ENCODE data around the gene MTOR.
"Not testable (repeated sequence)": the region's sequence is repeated elsewhere in the genome, so short reads cannot be mapped to it uniquely, and the experiment has no call there.

The MTOR gene

GRCh38 chr1:11262171-11263049 is at the start of gene MTOR:
Gene MTOR (minus strand): TSS chr1:11262551. CDS start chr1:11259409, 3,142 bp downstream.
- DNase-seq (ENCODE audit: low read depth in 3 of 3) = peak; percentile 93 to 98 (median 95)

DNA sequence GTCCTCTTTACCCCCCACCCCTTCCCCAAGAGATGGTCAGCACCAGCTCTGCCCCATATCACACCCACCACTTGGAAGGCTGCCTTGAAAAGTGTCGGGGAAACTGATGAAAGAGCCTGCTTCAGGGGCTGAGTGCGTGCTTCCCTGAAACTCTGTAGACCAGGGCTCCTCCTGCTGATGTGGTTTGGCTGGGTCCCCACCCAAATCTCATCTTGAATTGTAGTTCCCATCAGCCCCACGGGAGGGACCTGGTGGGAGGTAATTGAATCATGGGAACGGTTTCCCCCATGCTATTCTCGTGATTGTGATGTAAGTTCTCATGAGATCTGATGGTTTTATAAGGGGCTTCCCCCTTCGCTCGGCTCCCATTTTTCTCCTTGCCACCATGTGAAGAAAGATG is 47.0 kb upstream of the MTOR start:
- DNase-seq (ENCODE audit: low read depth in 3 of 3) = no peak

DNA sequence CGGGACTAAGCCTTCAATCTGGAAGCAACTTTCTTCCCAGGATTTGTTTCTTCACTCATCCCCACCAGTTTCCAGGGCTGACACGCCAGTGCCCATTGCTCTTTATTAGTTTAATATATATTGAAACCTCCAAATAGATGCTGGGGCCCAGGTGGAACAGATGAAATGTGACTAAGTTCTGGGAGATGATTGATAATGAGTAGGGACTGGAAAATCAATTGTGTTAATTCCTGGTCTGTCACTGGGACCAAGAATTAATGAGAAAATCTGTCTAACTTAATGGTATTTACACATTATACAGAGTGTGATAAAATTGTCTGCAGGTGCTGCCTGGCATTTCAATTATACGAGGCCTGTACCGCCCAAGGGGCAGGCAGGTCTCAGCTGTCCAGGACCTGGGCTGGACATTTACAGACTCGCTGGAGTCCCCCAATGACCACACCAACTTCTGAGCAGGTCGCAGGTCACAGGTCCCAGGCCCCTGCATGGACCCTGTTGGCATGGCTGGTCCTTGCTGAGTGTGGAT is 46.4 kb upstream of the MTOR start:
- no peak for DNase-seq (ENCODE audit: low read depth in 3 of 3)

DNA sequence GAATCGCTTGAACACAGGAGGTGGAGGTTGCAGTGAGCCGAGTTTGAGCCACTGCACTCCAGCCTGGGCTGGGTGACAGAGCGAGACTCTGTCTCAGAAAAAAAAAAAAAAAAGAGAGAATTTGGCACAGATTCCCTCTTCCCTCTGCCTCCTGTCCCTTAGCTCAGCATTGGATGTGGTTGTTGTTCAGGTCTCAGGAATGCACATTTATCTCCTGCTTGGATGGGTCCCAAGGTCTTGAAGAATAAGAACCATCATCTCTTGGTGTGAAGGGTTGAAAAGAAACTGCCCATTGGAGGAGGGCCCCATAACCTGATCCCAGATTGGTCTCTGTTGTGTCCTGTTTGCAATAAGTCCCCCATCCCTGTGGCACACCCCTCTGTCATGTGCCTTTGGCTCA is 45.5 kb upstream of the MTOR start:
- no peak for DNase-seq (ENCODE audit: low read depth in 3 of 3)

GRCh38 chr1:11305516-11305915 is 43.2 kb upstream of the MTOR start:
- not testable (repeated sequence) for DNase-seq (ENCODE audit: low read depth in 3 of 3)

- no peak for DNase-seq (ENCODE audit: low read depth in 3 of 3)
Measured at GRCh38 chr1:11302366-11302765, 40.0 kb upstream of the MTOR start.

- no peak for DNase-seq (ENCODE audit: low read depth in 3 of 3)
Measured at GRCh38 chr1:11301601-11302000, 39.2 kb upstream of the MTOR start.

DNA sequence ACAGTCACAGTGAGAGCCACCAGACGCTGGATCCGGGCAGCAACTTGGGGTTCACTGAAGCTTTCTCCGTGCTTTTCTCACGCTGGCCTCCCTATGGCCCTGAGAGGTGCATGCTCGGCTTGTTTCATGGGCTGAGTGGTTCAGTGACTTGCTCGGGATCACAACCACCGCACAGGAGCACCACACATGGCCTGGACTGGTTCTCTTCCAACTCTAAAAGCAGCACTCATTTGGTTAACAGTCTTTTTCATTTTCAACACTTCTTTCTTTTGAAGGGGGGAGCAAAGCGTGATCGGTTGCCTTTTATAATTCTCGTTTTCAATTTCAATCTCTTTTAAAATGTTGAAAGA is 36.8 kb upstream of the MTOR start:
- DNase-seq (ENCODE audit: low read depth in 3 of 3) = no peak

- no peak for DNase-seq (ENCODE audit: low read depth in 3 of 3)
Measured at GRCh38 chr1:11298390-11299224, 36.3 kb upstream of the MTOR start.

DNA sequence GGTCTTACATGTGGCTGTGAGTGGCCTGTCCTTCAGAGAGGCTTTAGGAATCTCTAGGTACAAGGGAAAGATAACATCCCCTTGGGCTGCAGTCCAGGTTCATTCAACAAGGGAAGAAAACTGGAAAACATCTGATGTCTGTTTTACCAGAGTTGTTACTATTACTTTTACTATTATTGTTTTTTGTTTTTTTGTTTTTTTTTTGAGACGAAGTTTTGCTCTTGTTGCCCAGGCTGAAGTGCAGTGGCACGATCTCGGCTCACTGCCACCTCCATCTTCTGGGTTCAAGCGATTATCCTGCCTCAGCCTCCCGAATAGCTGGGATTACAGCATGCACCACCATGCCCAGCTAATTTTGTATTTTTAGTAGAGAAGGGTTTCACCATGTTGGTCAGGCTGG is 35.4 kb upstream of the MTOR start:
- DNase-seq (ENCODE audit: low read depth in 3 of 3) = not testable (repeated sequence)

GRCh38 chr1:11295905-11296304 is 33.6 kb upstream of the MTOR start:
- DNase-seq (ENCODE audit: low read depth in 3 of 3) = no peak

DNA sequence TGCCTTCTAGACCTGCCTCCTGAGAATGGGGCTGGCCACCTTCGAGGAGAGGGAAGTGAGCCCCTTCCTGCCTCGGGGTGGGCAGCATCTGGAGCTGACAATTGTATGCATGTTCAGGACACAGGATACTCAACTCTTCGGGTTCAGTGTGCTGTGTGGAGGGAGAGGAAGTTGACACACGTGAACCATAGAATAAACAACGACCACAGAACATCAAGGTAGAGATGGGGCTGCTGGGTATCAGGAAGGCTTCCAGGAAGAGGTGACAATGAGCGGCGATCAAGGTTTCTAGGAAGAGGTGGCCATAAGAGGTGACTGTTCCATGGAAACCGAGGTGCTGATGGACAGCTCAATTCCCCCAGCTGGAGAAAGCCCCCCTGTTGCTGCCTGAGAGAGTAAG is 32.6 kb upstream of the MTOR start:
- DNase-seq (ENCODE audit: low read depth in 3 of 3) = no peak

DNA sequence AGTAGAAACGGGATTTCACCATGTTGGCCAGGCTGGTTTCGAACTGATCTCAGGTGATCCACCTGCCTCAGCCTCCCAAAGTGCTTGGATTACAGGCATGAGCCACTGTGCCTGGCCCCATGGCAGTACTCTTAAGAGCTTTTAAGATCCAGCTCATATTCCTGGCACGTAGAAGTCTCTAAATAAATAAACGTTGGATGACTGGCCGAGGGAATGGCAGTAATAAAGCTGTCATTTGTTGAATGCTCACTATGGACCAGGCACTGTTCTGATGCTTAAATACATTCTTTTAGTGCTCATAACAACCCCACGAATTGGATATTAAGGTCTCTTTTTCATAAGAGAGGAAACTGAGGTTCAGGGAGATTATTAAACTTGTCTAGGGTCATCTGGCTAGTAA is 31.5 kb upstream of the MTOR start:
- DNase-seq (ENCODE audit: low read depth in 3 of 3) = no peak

GRCh38 chr1:11291049-11291448 is 28.7 kb upstream of the MTOR start:
- DNase-seq (ENCODE audit: low read depth in 3 of 3) = no peak

- no peak for DNase-seq (ENCODE audit: low read depth in 3 of 3)
Measured at GRCh38 chr1:11289064-11289463, 26.7 kb upstream of the MTOR start.

- DNase-seq (ENCODE audit: low read depth in 3 of 3) = no peak
Measured at GRCh38 chr1:11286735-11287410, 24.5 kb upstream of the MTOR start.

GRCh38 chr1:11285883-11286734 is 23.8 kb upstream of the MTOR start:
- no peak for DNase-seq (ENCODE audit: low read depth in 3 of 3)

- no peak for DNase-seq (ENCODE audit: low read depth in 3 of 3)
Measured at GRCh38 chr1:11284784-11285183, 22.4 kb upstream of the MTOR start.

DNA sequence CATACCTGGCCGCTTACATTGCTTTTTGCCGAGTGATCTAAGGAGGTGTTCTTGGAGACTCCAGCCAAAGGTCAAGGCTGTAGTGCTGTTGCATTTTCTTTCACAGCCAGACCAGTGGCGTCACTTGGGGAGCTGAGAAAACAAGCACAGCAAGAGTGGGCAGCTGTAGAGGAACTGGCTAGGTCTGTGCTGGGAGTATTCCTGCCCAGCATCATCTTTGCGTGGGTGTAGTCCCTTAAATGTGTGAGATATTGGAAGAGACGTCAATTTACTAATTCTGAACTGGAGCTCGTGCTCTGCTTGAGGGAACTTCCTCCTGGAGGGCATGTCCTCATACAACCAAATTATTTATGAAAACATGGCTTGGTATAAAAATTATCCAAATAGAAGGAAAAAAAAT is 20.8 kb upstream of the MTOR start:
- no peak for DNase-seq (ENCODE audit: low read depth in 3 of 3)

DNA sequence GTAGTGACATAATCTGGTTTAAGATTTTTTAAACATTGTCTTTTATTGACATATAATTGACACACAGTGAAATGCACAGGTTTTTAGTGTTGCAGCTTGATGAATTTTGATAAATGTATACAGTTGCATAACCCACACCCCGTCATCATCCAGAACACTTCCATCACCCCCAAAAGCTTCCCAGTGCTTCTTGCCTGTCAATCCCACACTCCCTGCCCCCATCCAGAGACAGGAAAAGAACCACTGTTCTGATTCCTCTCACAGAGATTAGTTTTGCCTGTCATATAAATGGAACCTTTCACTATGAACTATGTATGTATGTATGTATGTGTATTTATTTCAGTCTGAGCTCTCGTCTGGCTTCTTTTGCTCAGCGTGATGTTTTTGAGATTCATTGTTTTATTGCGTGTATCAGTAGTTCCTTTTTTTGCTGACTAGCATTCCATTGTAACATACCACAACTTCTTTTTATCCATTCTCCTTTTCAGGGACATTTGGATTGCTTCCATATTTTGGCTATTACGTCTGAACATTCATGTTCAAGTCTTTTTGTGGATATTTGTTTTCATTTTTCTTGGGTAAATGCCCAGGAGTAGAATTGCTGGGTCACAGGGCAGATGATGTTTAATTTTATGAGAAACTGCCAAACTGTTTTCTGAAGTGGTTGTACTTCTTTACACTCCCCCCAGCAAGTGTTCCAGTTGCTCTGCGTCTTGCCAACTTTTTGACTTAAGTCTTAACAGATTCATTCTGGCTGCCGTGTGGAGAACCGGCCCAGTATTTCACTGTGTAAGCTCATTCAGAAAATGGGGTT is 19.4 kb upstream of the MTOR start:
- DNase-seq (ENCODE audit: low read depth in 3 of 3) = no peak

Measured in stimulated activated CD4-positive, alpha-beta T cell treated with anti-CD3 and anti-CD28 coated beads, TNF-alpha, amount 100 ng/mL, for 48 hours (primary cell).